GM19043 (cell line): ENCODE results near the gene PRKAA2.

ENCODE experiments used
- ATAC-seq: cut with Tn5 transposase; IDR thresholded peaks from one replicate; pipeline ENCODE4 v1.9.1; 2021; ENCODE audit warnings: low read depth; ENCODE audit not compliant: unreplicated experiment

PRKAA2 gene

DNA sequence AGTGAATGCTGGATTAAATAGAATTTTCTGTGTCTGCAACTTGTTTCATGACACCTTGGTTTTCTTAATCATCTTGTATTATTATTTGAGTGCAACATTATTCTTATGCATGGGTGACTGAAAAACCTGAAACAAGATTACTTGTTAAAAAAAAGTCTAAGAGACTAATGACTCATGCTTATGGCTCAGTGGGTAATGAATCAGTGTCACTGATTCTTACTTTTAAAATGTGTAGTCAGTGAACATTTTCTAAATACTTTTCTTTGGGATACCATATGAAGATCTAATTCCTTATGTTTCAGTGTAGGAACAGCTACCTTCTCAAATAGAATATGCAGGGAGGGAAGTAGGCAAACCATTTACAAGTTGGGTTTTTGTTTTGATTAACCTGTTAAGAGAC, 65.5 kb downstream of the PRKAA2 start:
- no peak for ATAC-seq

DNA sequence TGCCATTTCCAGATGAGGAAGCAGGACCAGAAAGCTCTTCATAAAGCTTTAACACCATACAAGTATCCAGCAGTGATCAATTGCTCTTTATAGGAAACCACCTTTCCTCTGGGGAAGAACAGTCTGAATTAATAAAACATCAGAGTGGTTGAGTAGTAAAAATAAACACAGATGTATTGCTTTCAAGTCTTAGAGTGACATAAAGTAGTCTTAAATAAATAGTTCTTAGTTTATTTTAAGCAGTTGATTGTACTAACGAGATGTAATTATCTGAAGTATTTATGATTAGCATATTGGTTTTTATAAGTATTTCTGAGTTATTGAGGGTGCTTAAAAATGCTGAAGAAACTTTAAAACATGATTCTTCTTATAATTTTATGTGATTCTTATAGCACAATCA, 67.0 kb downstream of the PRKAA2 start:
- no peak for ATAC-seq

DNA sequence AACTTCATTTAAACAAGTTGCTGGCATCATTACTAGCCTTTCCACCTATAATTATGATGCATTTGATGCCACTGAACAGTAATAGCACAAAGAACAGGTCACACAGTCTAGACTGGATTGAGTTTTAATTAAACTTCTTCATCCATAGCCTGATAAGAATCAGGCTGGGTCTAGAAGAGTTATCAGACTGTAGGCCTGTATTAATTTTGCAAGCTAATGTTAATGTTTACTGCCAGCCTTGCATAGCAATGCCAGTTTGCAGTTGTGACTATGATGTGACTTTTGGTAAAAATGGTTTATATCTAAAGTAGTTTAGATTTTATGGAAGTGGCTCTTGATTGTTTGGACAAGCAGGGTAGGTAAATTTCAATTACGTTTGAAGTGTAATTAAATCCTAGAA, 68.0 kb downstream of the PRKAA2 start:
- ATAC-seq = no peak

DNA sequence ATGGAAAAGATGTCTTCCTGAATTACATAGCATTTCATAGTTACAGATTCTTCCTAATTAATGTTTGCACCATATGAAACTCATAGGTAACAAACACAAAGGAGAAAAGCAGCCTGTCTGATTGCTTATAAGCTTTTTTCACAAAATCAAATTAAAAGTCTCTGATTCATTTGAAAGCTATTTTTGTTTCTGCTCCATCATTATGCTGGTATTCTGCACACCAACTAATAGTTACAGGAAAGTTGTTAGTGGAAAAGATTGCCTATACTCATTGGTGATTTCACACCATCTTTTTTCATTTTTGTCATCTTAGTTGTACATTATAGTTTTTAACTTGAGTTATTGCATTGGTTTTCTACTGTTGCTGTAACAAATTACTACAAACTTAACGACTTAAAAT, 70.0 kb downstream of the PRKAA2 start:
- ATAC-seq = no peak

DNA sequence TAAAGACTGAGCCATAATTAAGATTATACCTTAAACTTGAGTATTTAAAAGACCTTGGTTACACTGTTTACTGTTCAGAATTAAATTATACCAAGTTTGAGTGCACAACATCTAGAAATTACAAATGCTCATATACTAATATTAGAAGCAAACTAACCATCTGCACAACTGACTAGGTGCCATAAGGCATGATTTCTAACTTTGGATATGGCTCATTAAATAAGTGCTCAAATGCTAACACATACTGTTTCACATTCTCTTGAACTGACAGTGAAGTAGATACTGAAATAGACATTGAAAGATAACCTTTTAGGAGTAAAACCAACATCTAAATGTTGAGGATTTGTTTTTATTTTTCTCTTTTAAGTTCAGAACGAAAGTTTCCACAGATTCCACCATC, 74.1 kb downstream of the PRKAA2 start:
- no peak for ATAC-seq

DNA sequence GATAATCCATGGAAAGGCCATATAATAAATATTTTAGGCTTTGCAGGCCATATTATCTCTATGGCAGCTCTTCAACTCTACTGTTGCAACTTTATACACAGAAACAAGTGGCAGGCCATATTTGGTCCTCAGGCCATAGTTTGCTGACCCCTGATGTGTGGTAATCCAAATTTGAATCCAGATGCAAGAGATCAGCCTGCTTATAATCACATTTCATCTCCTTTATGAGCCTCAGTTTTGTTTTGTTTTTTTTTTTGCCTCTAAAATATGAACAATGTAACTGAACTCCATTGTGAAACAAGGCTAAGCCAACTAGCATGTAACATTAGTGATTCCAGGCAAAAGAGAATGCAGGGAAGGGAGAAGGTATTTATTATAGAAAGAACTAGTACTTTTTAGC, 81.6 kb downstream of the PRKAA2 start:
- ATAC-seq = no peak

DNA sequence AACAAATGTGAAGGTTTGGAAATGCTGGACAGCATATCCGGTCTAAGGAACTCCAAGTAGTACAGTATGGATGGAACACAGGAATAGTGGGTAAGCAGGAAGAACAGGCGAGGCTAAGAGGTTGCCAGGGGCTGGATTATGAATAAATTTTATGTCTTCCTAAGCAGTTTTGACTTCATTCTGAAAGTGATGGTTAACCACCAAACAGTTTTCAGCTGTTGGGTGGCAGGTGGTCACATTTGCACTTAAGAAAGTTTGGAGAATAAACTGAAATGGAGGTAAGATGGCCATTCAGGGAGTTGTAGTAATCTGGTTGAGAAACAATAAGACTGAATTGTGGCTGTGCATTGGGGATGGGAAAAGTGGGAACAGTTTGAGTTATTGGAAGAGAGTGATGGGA, 83.8 kb downstream of the PRKAA2 start:
- ATAC-seq = no peak

DNA sequence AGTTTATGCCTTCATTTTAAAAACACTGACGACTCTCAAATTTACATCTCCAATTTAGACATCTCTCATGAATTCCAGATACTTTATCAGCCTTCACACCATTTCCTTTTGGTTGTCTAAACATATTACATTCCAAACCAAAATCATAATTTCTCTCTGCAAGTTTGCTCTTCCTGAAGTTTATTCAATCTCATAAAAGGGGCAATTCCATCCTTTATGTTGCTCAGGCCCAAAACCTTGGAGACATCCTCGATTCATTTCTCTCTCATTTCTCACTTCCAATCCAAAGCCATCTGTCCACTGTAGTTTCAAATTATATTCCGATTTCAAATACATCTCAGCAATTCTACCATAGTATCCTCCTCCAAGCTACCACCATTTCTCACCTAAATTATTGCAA, 100.1 kb downstream of the PRKAA2 start:
- no peak for ATAC-seq

DNA sequence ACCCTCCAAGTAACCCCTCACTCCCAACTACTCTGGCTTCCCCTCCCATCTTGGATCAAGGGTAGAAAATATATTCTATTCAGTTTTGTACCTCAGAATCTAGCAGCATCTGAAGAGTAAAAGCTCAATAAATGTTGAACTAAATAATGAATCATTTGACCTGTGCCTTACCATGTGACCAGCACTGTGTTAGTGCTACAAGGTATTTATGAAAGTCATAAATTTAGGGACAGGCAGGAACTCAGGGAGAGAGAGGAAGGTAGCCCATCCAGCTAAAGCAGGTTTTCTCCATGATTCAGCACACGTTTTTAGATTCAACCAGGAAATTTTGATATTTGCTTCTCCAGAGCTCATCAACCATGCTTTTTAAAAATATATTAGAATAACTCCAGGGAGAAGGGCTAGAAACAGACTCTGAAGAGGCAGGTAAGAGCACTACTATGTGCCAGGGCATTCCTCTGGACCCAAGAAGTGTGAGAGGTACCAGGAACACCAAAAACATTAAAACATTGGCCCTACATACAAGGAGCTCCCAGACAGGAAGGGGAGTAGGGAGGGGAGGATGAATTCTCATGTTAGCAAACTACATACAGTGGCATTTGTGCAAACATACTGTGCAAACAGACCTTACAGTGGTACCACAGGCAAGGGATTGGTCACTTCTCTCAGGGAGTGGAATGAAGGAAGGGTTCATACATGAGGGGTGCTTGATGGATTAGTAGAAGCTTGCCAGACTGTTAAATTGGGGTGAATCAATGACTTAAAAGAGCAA, 109.8 kb downstream of the PRKAA2 start:
- ATAC-seq = no peak

DNA sequence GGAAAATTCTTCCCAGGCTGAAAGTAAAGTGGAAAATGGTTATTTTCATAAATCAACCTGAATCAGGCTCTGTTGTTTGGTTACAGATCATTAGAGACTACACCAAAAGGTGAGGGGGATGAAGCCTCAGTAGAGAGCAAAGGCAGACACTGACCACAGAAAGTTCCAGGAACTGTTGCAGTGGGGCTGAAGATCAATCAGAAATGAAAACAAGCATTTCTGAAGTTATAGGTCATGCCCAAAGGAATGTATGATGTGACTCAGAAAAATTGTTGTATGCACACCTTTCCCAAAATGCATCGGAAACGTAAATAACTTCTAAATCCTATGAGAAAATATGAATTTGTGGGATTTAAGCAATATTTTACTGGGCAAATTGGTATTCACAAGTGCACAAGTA, 110.8 kb downstream of the PRKAA2 start:
- ATAC-seq = no peak

DNA sequence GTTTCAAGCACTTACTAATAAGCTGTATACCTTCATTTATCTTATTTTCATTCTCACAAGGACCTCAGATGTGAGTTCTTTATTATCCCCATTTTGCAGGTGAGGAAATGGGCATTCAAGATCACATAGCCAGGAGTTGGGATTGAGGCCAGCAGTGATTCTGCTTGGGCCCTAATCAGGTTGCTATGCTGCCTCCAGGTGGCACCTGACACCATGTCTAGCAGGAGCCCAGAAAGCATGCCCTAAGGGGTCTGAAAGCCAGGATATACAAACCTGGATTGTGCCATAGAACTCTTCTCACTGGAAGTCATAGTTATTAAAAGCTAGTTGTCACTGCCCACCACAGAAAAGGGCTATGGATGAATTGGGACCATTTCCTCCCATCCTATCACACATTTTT, 113.0 kb downstream of the PRKAA2 start:
- no peak for ATAC-seq

DNA sequence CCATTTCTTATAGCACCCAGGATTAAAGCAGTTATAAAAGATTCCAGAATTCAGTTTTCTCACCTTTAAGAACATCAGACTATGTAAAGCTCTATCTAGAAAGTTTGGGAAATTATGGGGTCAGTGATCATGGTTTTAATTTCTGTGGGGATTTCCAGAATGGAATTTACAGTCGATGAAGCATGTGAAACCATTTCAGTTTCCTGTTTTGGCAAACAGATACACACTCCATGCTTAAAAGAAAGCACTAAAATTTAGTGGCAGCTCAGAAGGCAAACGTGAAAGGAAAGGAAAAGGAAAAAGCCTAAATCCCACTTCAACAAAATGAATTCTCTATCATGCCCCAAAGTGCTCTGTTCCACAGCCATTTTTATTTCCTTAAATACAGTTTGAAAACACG, 113.7 kb downstream of the PRKAA2 start:
- ATAC-seq = no peak
